ENCODE measurements around the gene SEMA6B. TPM values are rescaled to one million over a fixed set of nuclear protein-coding genes. Genes with fewer than 3 reads are reported as not detected.

The SEMA6B gene
- total and polyA plus RNA-seq, 2 of the 8 experiments (the other 6 are each of a cell fraction or from before 2014, with no cell fraction given): 31.3 to 54.4 TPM

DNA sequence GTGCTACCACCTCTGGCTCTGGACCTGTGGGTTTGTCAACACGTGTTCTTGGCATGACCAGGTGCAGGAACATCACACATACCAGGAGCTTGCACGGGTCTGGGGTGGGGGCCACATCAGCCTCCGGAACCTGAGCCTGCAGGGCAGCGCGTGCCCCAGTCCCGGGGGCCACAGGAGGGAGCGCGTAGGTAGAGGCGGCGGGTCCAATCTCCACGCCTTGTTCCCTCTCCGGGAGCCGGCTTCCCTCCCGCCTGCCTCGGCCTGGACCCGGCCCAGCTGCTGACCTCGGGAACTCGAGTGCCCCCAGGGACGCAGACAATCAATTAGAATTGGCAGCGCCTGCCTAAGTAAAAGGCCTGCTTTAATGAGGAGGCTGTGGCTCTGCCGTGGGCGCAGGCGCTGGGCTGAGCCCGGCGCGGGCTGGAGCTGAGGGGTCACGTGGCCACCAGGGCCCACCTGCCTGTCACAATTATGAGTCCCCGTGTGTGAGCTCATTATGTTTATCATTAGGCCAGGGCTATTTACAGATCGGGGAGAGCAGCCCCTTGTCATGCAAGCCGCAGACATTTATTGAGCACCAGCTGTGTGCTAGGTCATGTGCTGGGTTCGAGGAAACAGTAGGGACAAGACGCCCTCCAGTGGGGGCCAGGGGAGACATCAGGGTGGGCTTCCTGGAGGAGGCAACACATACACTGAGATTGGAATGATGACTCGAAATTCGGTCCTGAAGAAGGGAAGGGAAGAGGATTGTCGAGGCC is 47.6 kb upstream of the SEMA6B start:
- no peak overlapping the region for H3K14ac ChIP-seq (ENCODE audit: insufficient read length)
- no peak overlapping the region for H2BK20ac ChIP-seq (ENCODE audit: low read length)
- H3K27me3 ChIP-seq (replicated peaks in 1 of 4; ENCODE audit: control insufficient read depth in 3 of 4, extremely low read depth in 1 of 4, insufficient read depth in 3 of 4, low read length in 3 of 4): peaks cover 0 to 2% (median 0%) of the 10 kb centered on the region in 4 experiments; a peak in 4 of 7 replicates
- H2BK120ac ChIP-seq (replicated peaks; ENCODE audit: low read depth, low read length): no peak overlapping the region
- H3K36me3 ChIP-seq (ENCODE audit: control insufficient read depth in 2 of 4, insufficient read depth in 4 of 4, low read length in 3 of 4): no peaks in the 10 kb centered on the region
- peak overlapping the region; percentile 44 for H4K5ac ChIP-seq (ENCODE audit: insufficient read length, low read depth, low read length)
- H3K79me1 ChIP-seq (ENCODE audit: low read depth, low read length): no peaks in the 10 kb centered on the region
- H4K20me1 ChIP-seq (replicated peaks in 1 of 2; ENCODE audit: control insufficient read depth in 1 of 2, insufficient read depth in 2 of 2, low read length in 2 of 2): peaks cover 0 to 5% of the 10 kb centered on the region in 2 experiments
- no peak overlapping the region for H3K4ac ChIP-seq (replicated peaks; ENCODE audit: insufficient read length, low read depth, low read length)
- no peak overlapping the region for H3K27ac ChIP-seq (ENCODE audit: low read depth, low read length)
- no peak overlapping the region for H3K9ac ChIP-seq (replicated peaks in 1 of 4; ENCODE audit: extremely low read depth in 1 of 4, low read depth in 3 of 4, low read length in 3 of 4)
- H4K91ac ChIP-seq (replicated peaks; ENCODE audit: insufficient read length, low read length): peak overlapping the region; percentile 73
- H4K8ac ChIP-seq (ENCODE audit: extremely low read depth, insufficient read depth, low read length): peak overlapping the region; percentile 78; the same call in 1 of the 2 replicates
- H2AK5ac ChIP-seq (ENCODE audit: low read depth, low read length): no peak overlapping the region
- no peak overlapping the region for H3K56ac ChIP-seq (replicated peaks; ENCODE audit: insufficient read length, low read depth, low read length)
- H3K23me2 ChIP-seq (ENCODE audit: low read depth, low read length): peaks cover 14% of the 10 kb centered on the region; the same call in 1 of the 2 replicates
- POLR2A ChIA-PET (ENCODE audit: partially characterized antibody): interaction anchor here (1.0 to 3.0 kb wide), 6 partner anchors 9 to 264 kb away, joined by 3 to 15 read pairs (median 4); partner anchors contain the start of genes MPND and PLIN5
- H2BK5ac ChIP-seq (ENCODE audit: low read depth, low read length): peak overlapping the region; percentile 63; the same call in 1 of the 2 replicates
- H2BK15ac ChIP-seq (ENCODE audit: low read length): 0 out of 2 replicates have a peak overlapping the region, but pooled peaks have one; percentile 72
- no peaks in the 10 kb centered on the region for H3K9me3 ChIP-seq (ENCODE audit: insufficient read depth in 2 of 2, low read depth in 1 of 2, low read length in 1 of 2)
- 22% methylated on average over 35 of the region's 35 CpGs; no CpG with 5 or more reads in 1 of the 2 experiments for WGBS, 2 experiments (ENCODE audit: extremely low coverage in 1 of 2, insufficient coverage in 1 of 2, insufficient read length in 1 of 2, insufficient replicate concordance in 2 of 2, low coverage in 1 of 2, low lambda C conversion rate in 2 of 2, missing lambda C conversion rate in 1 of 2)
- DNase-seq (ENCODE audit: low read depth in 1 of 2, low spot score in 2 of 2): peak in 1 of 2 experiments; percentile 74
- peak overlapping the region; percentile 60; the same call in 1 of the 2 replicates for H2BK12ac ChIP-seq (ENCODE audit: low read depth, low read length)
- peak overlapping the region; percentile 16 to 61; a peak in 3 of 4 replicates for H3K4me2 ChIP-seq (ENCODE audit: insufficient read depth in 1 of 2, low read depth in 2 of 2, low read length in 2 of 2)
- no peak overlapping the region for H3K23ac ChIP-seq (ENCODE audit: insufficient read length)
- FAIRE-seq: no peak
- CTCF ChIA-PET (ENCODE audit: partially characterized antibody): interaction anchor here (0.8 to 6.0 kb wide), 20 partner anchors 9 to 69 kb away, joined by 3 to 57 read pairs (median 6); no protein-coding TSS in a partner anchor
- H3K79me2 ChIP-seq (ENCODE audit: control insufficient read depth in 1 of 2, insufficient read depth in 2 of 2, low read length in 2 of 2): no peaks in the 10 kb centered on the region
- H2AFZ ChIP-seq (ENCODE audit: low read length): peak overlapping the region; percentile 73; the same call in 1 of the 2 replicates
- peaks cover 0 to 4% (median 2%) of the 10 kb centered on the region in 4 experiments; a peak in 4 of 7 replicates for H3K4me1 ChIP-seq (replicated peaks in 1 of 4; ENCODE audit: control insufficient read depth in 3 of 4, insufficient read depth in 4 of 4, low read length in 3 of 4)
- H3K18ac ChIP-seq (ENCODE audit: extremely low read depth, low read length): peak overlapping the region; percentile 32; the same call in 1 of the 2 replicates
- H3K4me3 ChIP-seq (ENCODE audit: extremely low read depth in 1 of 4, insufficient read depth in 2 of 4, low read depth in 3 of 4, low read length in 4 of 4): peak overlapping the region; percentile 3 to 47 (median 25); a peak in 5 of 8 replicates
- TF ChIP-seq RAD21 (IDR thresholded peaks at IDR 0.05 in 1 of 2, conservative IDR thresholded peaks at IDR 0.05 in 1 of 2; ENCODE audit: low read depth in 2 of 2, low read length in 2 of 2): peak; percentile 53 to 70
- TF ChIP-seq SP4 (IDR thresholded peaks at IDR 0.05; ENCODE audit: low read length): 0 out of 2 replicates have a peak, but pooled peaks have one; percentile 38
- peak; percentile 86 for TF ChIP-seq USF2 (IDR thresholded peaks at IDR 0.05; ENCODE audit: low read length)
- TF ChIP-seq KDM4A (IDR thresholded peaks at IDR 0.05; ENCODE audit: low read depth, low read length, severe bottlenecking): peak; percentile 36
- 0 out of 2 replicates have a peak, but pooled peaks have one; percentile 19 for TF ChIP-seq TAF1 (IDR thresholded peaks at IDR 0.05; ENCODE audit: low read depth, low read length)
- TF ChIP-seq RFX5 (IDR thresholded peaks at IDR 0.05; ENCODE audit: borderline replicate concordance, low read depth, low read length): no peak
- TF ChIP-seq RBBP5 (IDR thresholded peaks at IDR 0.05; ENCODE audit: borderline replicate concordance, low read depth, low read length): 0 out of 2 replicates have a peak, but pooled peaks have one; percentile 51

Data from H1 (cell line).